ENCODE results near the gene LAMTOR2. TPM values are rescaled to one million over a fixed set of nuclear protein-coding genes. Genes with fewer than 3 reads are reported as not detected.

The LAMTOR2 gene
- total RNA-seq, 1 donor from 2014 or later, result 29.4 TPM

DNA sequence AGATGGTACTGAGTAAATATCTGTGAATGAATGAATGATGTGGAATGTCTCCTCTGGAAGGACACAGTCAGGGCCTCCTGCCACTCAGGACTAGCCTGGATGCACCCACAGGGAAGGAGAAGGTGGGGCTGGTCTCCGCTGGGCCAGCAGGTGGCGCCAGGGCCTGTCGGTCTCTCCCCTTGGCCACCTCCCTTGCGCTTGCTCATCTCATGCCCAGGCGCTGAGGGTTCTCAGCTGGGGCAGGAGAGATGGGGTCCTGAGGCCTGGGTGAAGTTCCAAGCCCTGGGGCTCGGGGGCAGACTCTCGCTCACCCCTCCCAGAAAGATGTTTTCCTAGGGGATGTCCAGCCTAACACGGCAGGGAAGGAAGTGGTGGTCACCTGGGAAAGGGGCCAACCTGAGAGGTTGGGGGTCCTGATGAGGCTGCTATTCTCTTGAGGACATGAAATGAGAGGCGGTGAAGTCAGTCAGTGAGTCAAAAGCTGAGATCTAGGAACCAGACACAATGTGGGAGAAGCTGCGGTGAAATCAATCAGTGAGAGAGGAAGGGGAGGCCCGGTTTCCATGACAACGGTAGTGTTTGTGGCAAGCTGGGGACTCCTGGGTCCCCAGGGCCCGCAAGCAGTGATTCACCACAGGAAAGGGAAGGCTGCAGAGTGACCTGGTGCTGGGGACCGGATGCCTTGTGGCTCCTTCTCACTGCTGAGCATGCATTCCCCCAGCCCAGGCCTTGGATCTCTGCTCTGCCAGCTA, 42.2 kb downstream of the LAMTOR2 start:
- Mint-ChIP-seq H3K9me3 (no peaks in the 10 kb centered on the region), H3K4me1 (peaks cover 41% of the 10 kb centered on the region), H3K36me3 (peaks cover 43% of the 10 kb centered on the region), H3K4me3 (no peak overlapping the region), H3K27me3 (ENCODE audit: insufficient read depth, low read depth) (peaks cover 9% of the 10 kb centered on the region), H3K27ac (peak overlapping the region; percentile 31)
- DNase-seq (ENCODE audit: low spot score), result peak; percentile 84
- Histone ChIP-seq H3K4me1 (peaks cover 15% of the 10 kb centered on the region), H3K4me3 (no peak overlapping the region), H3F3A (ENCODE audit: low read depth) (peaks cover 44% of the 10 kb centered on the region), H3K4me2 (no peak overlapping the region), H3K9me3 (ENCODE audit: low read depth) (no peaks in the 10 kb centered on the region), H4K20me1 (ENCODE audit: low read depth) (peaks cover 100% of the 10 kb centered on the region), H3K27me3 (no peaks in the 10 kb centered on the region), H3K27ac (no peak overlapping the region), H3K79me2 (ENCODE audit: low read depth) (peaks cover 83% of the 10 kb centered on the region), H3K9ac (no peak overlapping the region), H3K36me3 (peaks cover 3% of the 10 kb centered on the region), H2AFZ (replicated peaks) (no peak overlapping the region)
- TF ChIP-seq, protein P1, sequence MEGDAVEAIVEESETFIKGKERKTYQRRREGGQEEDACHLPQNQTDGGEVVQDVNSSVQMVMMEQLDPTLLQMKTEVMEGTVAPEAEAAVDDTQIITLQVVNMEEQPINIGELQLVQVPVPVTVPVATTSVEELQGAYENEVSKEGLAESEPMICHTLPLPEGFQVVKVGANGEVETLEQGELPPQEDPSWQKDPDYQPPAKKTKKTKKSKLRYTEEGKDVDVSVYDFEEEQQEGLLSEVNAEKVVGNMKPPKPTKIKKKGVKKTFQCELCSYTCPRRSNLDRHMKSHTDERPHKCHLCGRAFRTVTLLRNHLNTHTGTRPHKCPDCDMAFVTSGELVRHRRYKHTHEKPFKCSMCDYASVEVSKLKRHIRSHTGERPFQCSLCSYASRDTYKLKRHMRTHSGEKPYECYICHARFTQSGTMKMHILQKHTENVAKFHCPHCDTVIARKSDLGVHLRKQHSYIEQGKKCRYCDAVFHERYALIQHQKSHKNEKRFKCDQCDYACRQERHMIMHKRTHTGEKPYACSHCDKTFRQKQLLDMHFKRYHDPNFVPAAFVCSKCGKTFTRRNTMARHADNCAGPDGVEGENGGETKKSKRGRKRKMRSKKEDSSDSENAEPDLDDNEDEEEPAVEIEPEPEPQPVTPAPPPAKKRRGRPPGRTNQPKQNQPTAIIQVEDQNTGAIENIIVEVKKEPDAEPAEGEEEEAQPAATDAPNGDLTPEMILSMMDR (IDR thresholded peaks at IDR 0.05), result peak; percentile 90
- no peak for TF ChIP-seq EZH2phosphoT487 (IDR thresholded peaks at IDR 0.05)
- no peak for TF ChIP-seq EZH2 (IDR thresholded peaks at IDR 0.05)

DNA sequence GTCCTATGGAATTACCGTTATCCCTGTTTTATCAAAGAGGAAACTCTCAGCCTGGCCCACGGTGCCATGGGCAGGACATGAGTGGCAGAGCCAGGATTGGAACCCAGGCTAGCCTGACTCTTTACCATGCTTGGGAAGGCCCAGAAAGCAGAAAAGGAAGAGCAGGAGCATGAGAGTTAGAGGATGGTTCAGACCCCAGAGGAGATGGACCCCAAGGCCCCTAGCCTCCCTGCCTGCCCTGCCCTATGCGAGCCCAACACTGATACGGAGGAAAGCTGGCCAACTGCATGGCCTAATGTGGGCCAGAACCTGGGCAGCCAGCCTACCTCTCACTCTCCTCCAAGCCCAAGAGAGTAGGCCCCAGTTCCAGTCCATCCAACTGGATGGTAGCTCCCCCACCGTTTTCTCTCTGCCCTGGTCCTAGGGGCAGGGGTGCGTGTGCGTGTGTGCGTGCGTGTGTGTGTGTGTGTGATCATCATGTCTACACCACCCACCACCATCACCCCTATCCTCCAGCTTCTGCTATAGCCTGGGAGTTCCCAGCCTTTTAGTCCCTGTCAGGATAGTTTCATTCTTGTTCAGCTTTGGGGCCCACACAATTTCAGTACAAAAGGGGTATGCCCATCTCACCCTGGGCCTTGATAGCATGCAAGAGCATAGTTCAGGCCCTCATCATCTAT, 43.1 kb downstream of the LAMTOR2 start:
- no peak overlapping the region for H3K4me2 ChIP-seq
- H3K27ac ChIP-seq, result no peak overlapping the region
- Mint-ChIP-seq H3K4me1 (peaks cover 43% of the 10 kb centered on the region), H3K9me3 (no peaks in the 10 kb centered on the region), H3K36me3 (peaks cover 41% of the 10 kb centered on the region), H3K4me3 (no peak overlapping the region), H3K27me3 (ENCODE audit: insufficient read depth, low read depth) (peaks cover 9% of the 10 kb centered on the region), H3K27ac (no peak overlapping the region)
- no peak overlapping the region for H3K4me3 ChIP-seq
- no peak for DNase-seq (ENCODE audit: low spot score)
- H3K9me3 ChIP-seq (ENCODE audit: low read depth), result no peaks in the 10 kb centered on the region
- no peaks in the 10 kb centered on the region for H3K36me3 ChIP-seq
- H3K9ac ChIP-seq, result no peak overlapping the region
- no peak overlapping the region for H2AFZ ChIP-seq (replicated peaks)
- TF ChIP-seq, protein P1 (IDR thresholded peaks at IDR 0.05), result no peak
- TF ChIP-seq EZH2phosphoT487 (IDR thresholded peaks at IDR 0.05) (no peak), EZH2 (IDR thresholded peaks at IDR 0.05) (no peak)
- peaks cover 17% of the 10 kb centered on the region for H3K4me1 ChIP-seq
- H3F3A ChIP-seq (ENCODE audit: low read depth), result peaks cover 44% of the 10 kb centered on the region
- peaks cover 83% of the 10 kb centered on the region for H3K79me2 ChIP-seq (ENCODE audit: low read depth)
- peaks cover 100% of the 10 kb centered on the region for H4K20me1 ChIP-seq (ENCODE audit: low read depth)
- H3K27me3 ChIP-seq, result no peaks in the 10 kb centered on the region

DNA sequence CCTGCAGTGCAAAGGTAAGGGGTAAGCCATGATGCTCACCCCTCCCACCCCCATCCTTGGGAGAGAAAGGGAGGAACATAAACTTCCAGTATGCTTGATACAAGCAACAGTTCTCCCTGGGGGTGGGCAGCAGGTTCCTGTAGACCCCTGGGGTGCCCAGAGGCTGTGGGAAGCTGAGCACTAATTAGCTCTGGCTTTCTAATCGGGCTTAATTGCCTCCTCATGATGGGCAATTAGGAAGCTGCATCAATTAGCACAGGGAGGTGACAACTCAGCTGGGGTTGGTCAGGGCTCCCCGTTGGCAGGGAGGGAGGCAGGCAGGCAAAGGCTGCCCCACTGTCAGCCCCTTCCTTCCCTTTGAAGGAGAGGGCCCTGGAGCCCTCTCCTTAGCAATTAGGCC, 44.2 kb downstream of the LAMTOR2 start:
- H3K4me3 Mint-ChIP-seq, result no peak overlapping the region
- Histone ChIP-seq H4K20me1 (ENCODE audit: low read depth) (peaks cover 100% of the 10 kb centered on the region), H3F3A (ENCODE audit: low read depth) (peaks cover 44% of the 10 kb centered on the region), H3K4me2 (peak overlapping the region; percentile 21), H3K27ac (peak overlapping the region; percentile 46), H3K9ac (no peak overlapping the region), H2AFZ (replicated peaks) (no peak overlapping the region), H3K9me3 (ENCODE audit: low read depth) (no peaks in the 10 kb centered on the region), H3K27me3 (no peaks in the 10 kb centered on the region), H3K36me3 (no peaks in the 10 kb centered on the region), H3K4me3 (no peak overlapping the region), H3K79me2 (ENCODE audit: low read depth) (peaks cover 81% of the 10 kb centered on the region), H3K4me1 (peaks cover 29% of the 10 kb centered on the region)
- H3K36me3 Mint-ChIP-seq, result peaks cover 40% of the 10 kb centered on the region
- H3K27me3 Mint-ChIP-seq (ENCODE audit: insufficient read depth, low read depth), result peaks cover 9% of the 10 kb centered on the region
- H3K27ac Mint-ChIP-seq, result no peak overlapping the region
- DNase-seq (ENCODE audit: low spot score), result peak; percentile 28
- TF ChIP-seq, protein P1 (IDR thresholded peaks at IDR 0.05), result no peak
- TF ChIP-seq EZH2phosphoT487 (IDR thresholded peaks at IDR 0.05), result no peak
- TF ChIP-seq EZH2 (IDR thresholded peaks at IDR 0.05), result no peak
- peaks cover 54% of the 10 kb centered on the region for H3K4me1 Mint-ChIP-seq
- H3K9me3 Mint-ChIP-seq, result no peaks in the 10 kb centered on the region

All from neural progenitor cell (in vitro differentiated cells).